Naive B cell (primary cell): Measurements from ENCODE around the gene SEPTIN2. TPM values are rescaled to one million over a fixed set of nuclear protein-coding genes. Genes with fewer than 3 reads are reported as not detected.

Experiments used
- ATAC-seq, 2 donors: fragments of 150-1000 bp; cut with Tn5 transposase; 2 replicates each; pipeline ENCODE4 v1.10.0; 2021; ENCODE audit warnings: low read depth in 2 of 2, mild to moderate bottlenecking in 2 of 2, moderate library complexity in 2 of 2
- DNase-seq: peaks from one replicate; pipeline ENCODE4 v3.0.0; 2022
- H3K27ac Mint-ChIP-seq, 6 donors: one replicate each; pipeline ENCODE4 v1.8.0; 2020 to 2022; ENCODE audit warnings: mild to moderate bottlenecking in 6 of 6, mixed read lengths in 6 of 6, moderate library complexity in 5 of 6, inconsistent platforms in 2 of 6
- H3K27me3 Mint-ChIP-seq, 3 donors: one replicate each; pipeline ENCODE4 v1.8.0; 2021 to 2022; ENCODE audit warnings: mixed read lengths in 3 of 3, mild to moderate bottlenecking in 1 of 3
- H3K36me3 Mint-ChIP-seq, 2 donors: one replicate each; pipeline ENCODE4 v1.8.0; 2020 to 2022; ENCODE audit warnings: mixed read lengths in 2 of 2, inconsistent platforms in 1 of 2, mild to moderate bottlenecking in 1 of 2
- H3K4me1 Mint-ChIP-seq, 3 donors: one replicate each; pipeline ENCODE4 v1.8.0; 2020 to 2022; ENCODE audit warnings: mixed read lengths in 3 of 3, inconsistent platforms in 1 of 3, mild to moderate bottlenecking in 1 of 3, moderate library complexity in 1 of 3
- H3K4me3 Mint-ChIP-seq, 8 donors: one replicate each; pipeline ENCODE4 v1.8.0; 2020 to 2022; ENCODE audit warnings: mild to moderate bottlenecking in 8 of 8, mixed read lengths in 8 of 8, moderate library complexity in 8 of 8, inconsistent platforms in 2 of 8
- H3K9me3 Mint-ChIP-seq, 7 donors: one replicate each; pipeline ENCODE4 v1.8.0; 2020 to 2022; ENCODE audit warnings: mixed read lengths in 7 of 7, mild to moderate bottlenecking in 5 of 7, inconsistent platforms in 2 of 7, moderate library complexity in 1 of 7
- polyA plus RNA-seq, 6 donors: library from polyadenylated mRNA; unstranded; fragments of 300-500 nt; fragmentation: Illumina TruSeq; gene quantifications; one replicate each; pipeline ENCODE4 v1.2.3, GENCODE V29; 2021; ENCODE audit warnings: low read depth in 6 of 6

Gene SEPTIN2
- polyA plus RNA-seq, 6 donors from 2014 or later: 91.6 to 177 (median 125) TPM

GRCh38 chr2:241324775-241325174, 9.1 kb downstream of the SEPTIN2 start:
- Mint-ChIP-seq H3K4me3 (peak overlapping the region in 6 of 8 donors; percentile 14 to 70 (median 39)), H3K4me1 (peaks cover 35 to 57% (median 55%) of the 10 kb centered on the region in 3 donors), H3K27ac (peak overlapping the region in 3 of 6 donors; percentile 37 to 65 (median 61)), H3K27me3 (no peaks in the 10 kb centered on the region), H3K36me3 (peaks cover 17 to 21% of the 10 kb centered on the region in 2 donors), H3K9me3 (no peaks in the 10 kb centered on the region)
- DNase-seq (peak; percentile 29), ATAC-seq (peak; percentile 80 to 85)

- H3K4me1 Mint-ChIP-seq: peaks cover 30 to 52% (median 50%) of the 10 kb centered on the region in 3 donors
- H3K27ac Mint-ChIP-seq: no peak overlapping the region
- peak overlapping the region in 2 of 8 donors; percentile 0 to 4 for H3K4me3 Mint-ChIP-seq
- DNase-seq (no peak), ATAC-seq (no peak)
- no peaks in the 10 kb centered on the region for H3K27me3 Mint-ChIP-seq
- no peaks in the 10 kb centered on the region for H3K9me3 Mint-ChIP-seq
- peaks cover 17 to 26% of the 10 kb centered on the region in 2 donors for H3K36me3 Mint-ChIP-seq
Measured at GRCh38 chr2:241325257-241325656, 9.5 kb downstream of the SEPTIN2 start.

- ATAC-seq (no peak), DNase-seq (no peak)
- Mint-ChIP-seq H3K4me3 (no peak overlapping the region), H3K27ac (no peak overlapping the region), H3K9me3 (no peaks in the 10 kb centered on the region), H3K4me1 (peaks cover 7 to 13% (median 8%) of the 10 kb centered on the region in 3 donors), H3K36me3 (peaks cover 28 to 29% of the 10 kb centered on the region in 2 donors), H3K27me3 (no peaks in the 10 kb centered on the region)
Measured at GRCh38 chr2:241329669-241330615, 14.2 kb downstream of the SEPTIN2 start.

GRCh38 chr2:241330616-241330981, 14.9 kb downstream of the SEPTIN2 start:
- H3K9me3 Mint-ChIP-seq: no peaks in the 10 kb centered on the region
- H3K27ac Mint-ChIP-seq: no peak overlapping the region
- peaks cover 1 to 9% (median 4%) of the 10 kb centered on the region in 3 donors for H3K4me1 Mint-ChIP-seq
- ATAC-seq (no peak), DNase-seq (no peak)
- peaks cover 28 to 29% of the 10 kb centered on the region in 2 donors for H3K36me3 Mint-ChIP-seq
- H3K4me3 Mint-ChIP-seq: no peak overlapping the region
- H3K27me3 Mint-ChIP-seq: no peaks in the 10 kb centered on the region

GRCh38 chr2:241334813-241335212, 19.1 kb downstream of the SEPTIN2 start:
- Mint-ChIP-seq H3K9me3 (no peaks in the 10 kb centered on the region), H3K4me3 (no peak overlapping the region), H3K27me3 (no peaks in the 10 kb centered on the region), H3K27ac (no peak overlapping the region), H3K4me1 (peaks cover 13 to 16% (median 13%) of the 10 kb centered on the region in 3 donors), H3K36me3 (peaks cover 11 to 25% of the 10 kb centered on the region in 2 donors)
- ATAC-seq (no peak), DNase-seq (no peak)

GRCh38 chr2:241339839-241340630, 24.3 kb downstream of the SEPTIN2 start:
- DNase-seq (no peak), ATAC-seq (no peak)
- H3K27me3 Mint-ChIP-seq: no peaks in the 10 kb centered on the region
- peaks cover 29 to 32% of the 10 kb centered on the region in 2 donors for H3K36me3 Mint-ChIP-seq
- H3K4me3 Mint-ChIP-seq: no peak overlapping the region
- H3K27ac Mint-ChIP-seq: no peak overlapping the region
- peaks cover 16 to 28% (median 26%) of the 10 kb centered on the region in 3 donors for H3K4me1 Mint-ChIP-seq
- H3K9me3 Mint-ChIP-seq: no peaks in the 10 kb centered on the region

GRCh38 chr2:241340631-241341163, 25.0 kb downstream of the SEPTIN2 start:
- H3K9me3 Mint-ChIP-seq: no peaks in the 10 kb centered on the region
- H3K4me3 Mint-ChIP-seq: no peak overlapping the region
- ATAC-seq (no peak), DNase-seq (no peak)
- peaks cover 14 to 25% (median 24%) of the 10 kb centered on the region in 3 donors for H3K4me1 Mint-ChIP-seq
- H3K36me3 Mint-ChIP-seq: peaks cover 32 to 35% of the 10 kb centered on the region in 2 donors
- no peaks in the 10 kb centered on the region for H3K27me3 Mint-ChIP-seq
- peak overlapping the region in 2 of 6 donors; percentile 57 to 61 for H3K27ac Mint-ChIP-seq

GRCh38 chr2:241344925-241345651, 29.4 kb downstream of the SEPTIN2 start:
- Mint-ChIP-seq H3K4me3 (no peak overlapping the region), H3K9me3 (no peaks in the 10 kb centered on the region), H3K27ac (no peak overlapping the region), H3K27me3 (no peaks in the 10 kb centered on the region), H3K36me3 (peaks cover 28 to 32% of the 10 kb centered on the region in 2 donors), H3K4me1 (peaks cover 0 to 15% (median 13%) of the 10 kb centered on the region in 3 donors)
- ATAC-seq (no peak), DNase-seq (no peak)

GRCh38 chr2:241349941-241350340, 34.2 kb downstream of the SEPTIN2 start:
- Mint-ChIP-seq H3K27ac (no peak overlapping the region), H3K36me3 (peaks cover 12 to 16% of the 10 kb centered on the region in 2 donors)

GRCh38 chr2:241350530-241350877, 34.8 kb downstream of the SEPTIN2 start:
- Mint-ChIP-seq H3K9me3 (no peaks in the 10 kb centered on the region), H3K36me3 (peaks cover 8 to 16% of the 10 kb centered on the region in 2 donors), H3K4me3 (no peak overlapping the region), H3K27me3 (no peaks in the 10 kb centered on the region), H3K27ac (no peak overlapping the region), H3K4me1 (peaks cover 0 to 5% (median 0%) of the 10 kb centered on the region in 3 donors)
- ATAC-seq: no peak
- no peak for DNase-seq

More at GRCh38 chr2:241349941-241350340, 34.2 kb downstream of the SEPTIN2 start:
- H3K4me3 Mint-ChIP-seq: no peak overlapping the region
- DNase-seq: no peak
- peaks cover 0 to 5% (median 0%) of the 10 kb centered on the region in 3 donors for H3K4me1 Mint-ChIP-seq
- no peaks in the 10 kb centered on the region for H3K9me3 Mint-ChIP-seq
- no peak for ATAC-seq
- no peaks in the 10 kb centered on the region for H3K27me3 Mint-ChIP-seq

- H3K27ac Mint-ChIP-seq: no peak overlapping the region
Measured at GRCh38 chr2:241350878-241351639, 35.3 kb downstream of the SEPTIN2 start.

GRCh38 chr2:241351640-241352031, 35.9 kb downstream of the SEPTIN2 start:
- Mint-ChIP-seq H3K4me1 (peaks cover 0 to 5% (median under 1%) of the 10 kb centered on the region in 3 donors), H3K27ac (peak overlapping the region in 1 of 6 donors; percentile 24), H3K4me3 (no peak overlapping the region), H3K36me3 (peaks cover 4 to 16% of the 10 kb centered on the region in 2 donors), H3K27me3 (no peaks in the 10 kb centered on the region), H3K9me3 (no peaks in the 10 kb centered on the region)
- DNase-seq (no peak), ATAC-seq (no peak)

More at GRCh38 chr2:241350878-241351639, 35.3 kb downstream of the SEPTIN2 start:
- Mint-ChIP-seq H3K4me1 (peaks cover 0 to 5% (median 0%) of the 10 kb centered on the region in 3 donors), H3K4me3 (no peak overlapping the region), H3K9me3 (no peaks in the 10 kb centered on the region), H3K27me3 (no peaks in the 10 kb centered on the region), H3K36me3 (peaks cover 4 to 16% of the 10 kb centered on the region in 2 donors)
- no peak for ATAC-seq
- no peak for DNase-seq
